Head of caudate nucleus (tissue), 42 donors: ENCODE data around the gene DPP6.
A peak's percentile ranks its signal among the peaks of the same experiment; 100 is the strongest.

ENCODE experiments used
- DNase-seq, 42 donors: peaks; one replicate each; pipeline versions ENCODE4 v3.0.0 to v3.0.0-alpha.2; 2020 to 2021; ENCODE audit warnings: mixed read lengths in 7 of 42
- intact Hi-C: fragments of 100-400 bp; cut with DNase I; formaldehyde crosslinking; loops from one replicate; pipeline ENCODE4 v1.15.0; 2022

The DPP6 gene

GRCh38 chr7:154910977-154911376, 858.8 kb downstream of the DPP6 start:
- intact Hi-C loops = no loop called here
- peak in 1 of 42 donors; percentile 2 for DNase-seq

- intact Hi-C loops = no loop called here
- peak in 2 of 42 donors; percentile 1 to 7 for DNase-seq
Observed at GRCh38 chr7:154911411-154911810, 859.2 kb downstream of the DPP6 start.

- intact Hi-C loops = no loop called here
- peak in 1 of 42 donors; percentile 23 for DNase-seq
Observed at GRCh38 chr7:154911862-154912455, 859.8 kb downstream of the DPP6 start.

GRCh38 chr7:154912871-154913637, 860.9 kb downstream of the DPP6 start:
- peak in 7 of 42 donors; percentile 12 to 67 (median 32) for DNase-seq
- intact Hi-C loops = no loop called here

GRCh38 chr7:154913638-154914307, 861.6 kb downstream of the DPP6 start:
- intact Hi-C loops = no loop called here
- DNase-seq = peak; percentile 77 to 98 (median 92)

- peak in 1 of 42 donors; percentile 44 for DNase-seq
- intact Hi-C loops = no loop called here
Observed at GRCh38 chr7:154914308-154914995, 862.3 kb downstream of the DPP6 start.

GRCh38 chr7:154914996-154915380, 862.8 kb downstream of the DPP6 start:
- intact Hi-C loops = no loop called here
- peak in 2 of 42 donors; percentile 14 to 40 for DNase-seq

- DNase-seq = peak in 1 of 42 donors; percentile 21
- intact Hi-C loops = no loop called here
Observed at GRCh38 chr7:154915600-154915999, 863.4 kb downstream of the DPP6 start.

- intact Hi-C loops = no loop called here
- peak in 2 of 42 donors; percentile 30 to 38 for DNase-seq
Observed at GRCh38 chr7:154916381-154916780, 864.2 kb downstream of the DPP6 start.

- intact Hi-C loops = no loop called here
- no peak for DNase-seq
Observed at GRCh38 chr7:154916856-154917807, 864.9 kb downstream of the DPP6 start.

GRCh38 chr7:154917808-154918160, 865.6 kb downstream of the DPP6 start:
- intact Hi-C loops = no loop called here

GRCh38 chr7:154918266-154918665, 866.1 kb downstream of the DPP6 start:
- DNase-seq = no peak
- intact Hi-C loops = no loop called here

More at GRCh38 chr7:154917808-154918160, 865.6 kb downstream of the DPP6 start:
- DNase-seq = peak in 1 of 42 donors; percentile 18

- intact Hi-C loops = no loop called here
- no peak for DNase-seq
Observed at GRCh38 chr7:154918741-154919140, 866.5 kb downstream of the DPP6 start.

GRCh38 chr7:154919344-154920225, 867.4 kb downstream of the DPP6 start:
- intact Hi-C loops = loop anchor here (10.0 kb wide), 1 partner anchor 425 kb away; no protein-coding TSS in a partner anchor
- DNase-seq = no peak

- peak in 1 of 42 donors; percentile 6 for DNase-seq
- intact Hi-C loops = loop anchor here (10.0 kb wide), 1 partner anchor 422 kb away; no protein-coding TSS in a partner anchor
Observed at GRCh38 chr7:154922472-154922871, 870.3 kb downstream of the DPP6 start.

- DNase-seq = peak; percentile 37 to 94 (median 84)
- intact Hi-C loops = loop anchor here (5.0 to 10.0 kb wide), 2 partner anchors 80 to 417 kb away; no protein-coding TSS in a partner anchor
Observed at GRCh38 chr7:154927624-154928125, 875.5 kb downstream of the DPP6 start.
